ENCODE measurements around the gene INTS3. TPM values are rescaled to one million over a fixed set of nuclear protein-coding genes. Genes with fewer than 3 reads are reported as not detected.
A peak's percentile ranks its signal among the peaks of the same experiment; 100 is the strongest.
"Not testable (repeated sequence)": the region's sequence is repeated elsewhere in the genome, so short reads cannot be mapped to it uniquely, and the experiment has no call there.

INTS3 gene
- total and polyA plus RNA-seq, 4 donors: 40.5 to 107 (median 69.7) TPM

DNA sequence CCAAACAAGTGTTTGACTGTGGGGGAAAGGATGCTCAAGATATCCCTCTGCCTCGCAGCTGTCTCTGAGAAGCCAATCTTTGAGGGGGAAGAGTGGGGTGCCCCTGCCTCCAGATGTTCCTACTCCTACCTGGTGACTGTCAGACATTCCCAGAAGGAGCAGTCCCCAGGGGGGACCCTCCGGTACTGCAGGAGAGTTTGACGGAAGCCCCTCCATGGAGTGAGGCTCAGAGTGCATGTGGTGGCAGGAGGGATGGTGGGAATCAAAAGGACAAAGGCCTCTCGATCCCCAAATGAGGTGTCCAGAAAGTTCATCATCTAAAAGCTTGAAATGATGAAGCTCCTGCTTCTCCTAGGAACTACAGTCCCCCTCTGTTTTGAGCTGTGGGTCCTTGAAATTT is 52.7 kb downstream of the INTS3 start:
- no peaks in the 10 kb centered on the region for H3K9me3 ChIP-seq (ENCODE audit: control insufficient read depth, insufficient read depth, low read length)
- H3K27ac ChIP-seq (ENCODE audit: low read depth, low read length): no peak overlapping the region
- WGBS (ENCODE audit: insufficient coverage): 76% methylated on average over 3 of the region's 4 CpGs
- no peak overlapping the region for H3K4me3 ChIP-seq (ENCODE audit: low read depth, low read length)
- no peak for DNase-seq (ENCODE audit: low read depth in 4 of 6, low spot score in 6 of 6)
- H3K27me3 ChIP-seq (ENCODE audit: control insufficient read depth, insufficient read depth, low read length): no peaks in the 10 kb centered on the region
- H3K4me1 ChIP-seq (ENCODE audit: control insufficient read depth, insufficient read depth, low read length): peaks cover 30% of the 10 kb centered on the region
- H3K36me3 ChIP-seq (ENCODE audit: control insufficient read depth, insufficient read depth, low read length): peaks cover 23% of the 10 kb centered on the region

GRCh38 chr1:153782648-153783047 is 54.8 kb downstream of the INTS3 start:
- Histone ChIP-seq H3K36me3 (ENCODE audit: control insufficient read depth, insufficient read depth, low read length) (peaks cover 22% of the 10 kb centered on the region), H3K27ac (ENCODE audit: low read depth, low read length) (peak overlapping the region; percentile 97), H3K4me3 (ENCODE audit: low read depth, low read length) (peak overlapping the region; percentile 87), H3K4me1 (ENCODE audit: control insufficient read depth, insufficient read depth, low read length) (peaks cover 11% of the 10 kb centered on the region)
- H3K27me3 ChIP-seq (ENCODE audit: control insufficient read depth, insufficient read depth, low read length); H3K9me3 ChIP-seq (ENCODE audit: control insufficient read depth, insufficient read depth, low read length); DNase-seq (ENCODE audit: low read depth in 4 of 6, low spot score in 6 of 6): not testable (repeated sequence)
- WGBS (ENCODE audit: insufficient coverage): 87% methylated on average over 3 of the region's 8 CpGs

DNA sequence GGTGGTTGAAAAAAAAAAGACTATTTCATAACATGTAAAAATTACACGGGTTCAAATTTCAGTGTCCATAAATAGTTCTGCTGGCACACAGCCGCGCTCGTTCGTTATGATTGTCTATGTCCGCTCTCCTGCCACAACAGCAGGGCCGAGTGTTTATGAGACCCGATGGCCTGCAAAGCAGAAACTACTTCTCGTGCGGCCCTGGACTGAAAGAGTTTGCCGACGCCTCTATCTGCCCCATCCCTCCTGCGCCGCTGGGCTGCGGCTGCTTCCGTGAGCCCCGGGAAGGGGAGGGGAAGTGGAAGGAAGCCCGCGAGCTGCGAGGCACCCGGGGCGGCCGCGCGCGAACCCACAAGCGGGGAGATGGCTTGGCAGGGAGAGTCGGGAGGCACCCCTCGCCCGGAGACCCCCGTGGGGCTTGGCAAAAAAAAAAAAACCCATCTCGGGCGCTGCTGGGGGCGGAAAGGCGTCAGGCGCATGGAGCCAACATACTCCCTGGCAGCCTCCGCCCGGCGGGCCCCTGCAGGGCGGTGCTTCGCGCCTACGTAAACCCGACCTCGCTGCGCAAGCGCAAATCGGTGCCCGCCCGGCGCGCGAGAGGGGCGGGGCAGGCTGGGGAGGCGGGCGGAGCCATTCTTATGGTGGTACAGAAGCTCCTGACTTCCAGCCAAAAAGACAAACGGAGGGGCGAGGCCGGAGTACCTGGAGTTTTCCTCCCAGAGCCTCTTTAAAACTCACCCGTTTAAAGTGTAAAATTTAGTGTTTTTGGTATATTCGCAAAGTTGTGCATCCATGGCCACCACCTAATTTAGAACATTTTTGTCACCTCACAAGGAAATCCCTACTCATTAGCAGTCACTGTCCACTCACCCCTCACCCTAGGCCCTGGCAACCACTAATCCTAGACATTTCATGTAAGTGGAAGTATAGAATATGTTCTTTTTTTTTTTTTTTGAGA is 55.7 kb downstream of the INTS3 start:
- WGBS (ENCODE audit: insufficient coverage): under 1% methylated on average over 53 of the region's 61 CpGs
- H3K36me3 ChIP-seq (ENCODE audit: control insufficient read depth, insufficient read depth, low read length): peaks cover 14% of the 10 kb centered on the region

DNA sequence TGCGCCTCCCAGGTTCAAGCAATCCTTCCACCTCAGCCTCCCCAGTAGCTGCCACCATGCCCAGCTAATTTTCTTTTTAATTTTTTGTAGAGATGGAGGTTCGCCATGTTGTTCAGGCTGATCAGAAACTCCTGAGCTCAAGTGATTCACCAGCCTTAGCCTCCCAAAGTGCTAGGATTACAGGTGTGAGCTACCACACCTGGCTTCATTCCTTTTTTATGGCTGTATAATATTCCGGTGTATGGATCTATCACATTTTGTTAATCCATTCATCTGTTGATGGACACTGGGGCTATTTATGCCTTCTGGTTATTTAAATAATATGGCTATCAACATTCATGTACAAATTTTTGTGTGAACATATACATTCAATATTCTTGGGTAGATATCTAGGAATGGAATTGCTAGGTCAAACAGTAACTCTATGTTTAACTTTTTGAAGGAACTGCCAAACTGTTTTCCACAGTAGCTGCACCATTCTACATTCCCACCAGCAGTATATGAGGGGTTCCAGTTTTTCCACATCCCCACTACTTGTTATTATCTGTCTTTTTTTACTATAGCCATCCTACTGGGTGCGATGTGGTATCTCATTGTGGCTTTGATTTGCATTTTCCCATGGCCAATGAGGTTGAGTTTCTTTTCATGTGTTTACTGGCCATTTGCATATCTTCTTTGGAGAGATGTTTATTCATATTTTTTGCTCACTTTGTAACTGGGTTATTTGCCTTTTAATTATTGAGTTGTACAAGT is 58.4 kb downstream of the INTS3 start:
- Histone ChIP-seq H3K4me3 (ENCODE audit: low read depth, low read length) (no peak overlapping the region), H3K9me3 (ENCODE audit: control insufficient read depth, insufficient read depth, low read length) (no peaks in the 10 kb centered on the region), H3K4me1 (ENCODE audit: control insufficient read depth, insufficient read depth, low read length) (peaks cover 22% of the 10 kb centered on the region), H3K36me3 (ENCODE audit: control insufficient read depth, insufficient read depth, low read length) (no peaks in the 10 kb centered on the region), H3K27me3 (ENCODE audit: control insufficient read depth, insufficient read depth, low read length) (no peaks in the 10 kb centered on the region), H3K27ac (ENCODE audit: low read depth, low read length) (no peak overlapping the region)
- DNase-seq (ENCODE audit: low read depth in 4 of 6, low spot score in 6 of 6): no peak
- WGBS (ENCODE audit: insufficient coverage): 100% methylated on average over 1 of the region's 4 CpGs

More for the DNA sequence above, 55.7 kb downstream of the INTS3 start:
- Histone ChIP-seq H3K27ac (ENCODE audit: low read depth, low read length) (peak overlapping the region; percentile 97), H3K4me3 (ENCODE audit: low read depth, low read length) (peak overlapping the region; percentile 87), H3K4me1 (ENCODE audit: control insufficient read depth, insufficient read depth, low read length) (peaks cover 5% of the 10 kb centered on the region), H3K9me3 (ENCODE audit: control insufficient read depth, insufficient read depth, low read length) (no peaks in the 10 kb centered on the region), H3K27me3 (ENCODE audit: control insufficient read depth, insufficient read depth, low read length) (no peaks in the 10 kb centered on the region)
- DNase-seq (ENCODE audit: low read depth in 4 of 6, low spot score in 6 of 6): peak; percentile 78 to 97 (median 84)

GRCh38 chr1:153789478-153790034 is 61.7 kb downstream of the INTS3 start:
- no peak for DNase-seq (ENCODE audit: low read depth in 4 of 6, low spot score in 6 of 6)
- Histone ChIP-seq H3K36me3 (ENCODE audit: control insufficient read depth, insufficient read depth, low read length) (peaks cover 3% of the 10 kb centered on the region), H3K9me3 (ENCODE audit: control insufficient read depth, insufficient read depth, low read length) (no peaks in the 10 kb centered on the region), H3K4me1 (ENCODE audit: control insufficient read depth, insufficient read depth, low read length) (peaks cover 29% of the 10 kb centered on the region), H3K4me3 (ENCODE audit: low read depth, low read length) (no peak overlapping the region), H3K27ac (ENCODE audit: low read depth, low read length) (peak overlapping the region; percentile 93), H3K27me3 (ENCODE audit: control insufficient read depth, insufficient read depth, low read length) (no peaks in the 10 kb centered on the region)
- WGBS (ENCODE audit: insufficient coverage): 65% methylated on average over 22 of the region's 22 CpGs

- Histone ChIP-seq H3K36me3 (ENCODE audit: control insufficient read depth, insufficient read depth, low read length) (peaks cover 7% of the 10 kb centered on the region), H3K27me3 (ENCODE audit: control insufficient read depth, insufficient read depth, low read length) (no peaks in the 10 kb centered on the region), H3K27ac (ENCODE audit: low read depth, low read length) (peak overlapping the region; percentile 93), H3K9me3 (ENCODE audit: control insufficient read depth, insufficient read depth, low read length) (no peaks in the 10 kb centered on the region), H3K4me1 (ENCODE audit: control insufficient read depth, insufficient read depth, low read length) (peaks cover 37% of the 10 kb centered on the region), H3K4me3 (ENCODE audit: low read depth, low read length) (peak overlapping the region; percentile 20)
- 30% methylated on average over 14 of the region's 16 CpGs for WGBS (ENCODE audit: insufficient coverage)
- DNase-seq (ENCODE audit: low read depth in 4 of 6, low spot score in 6 of 6): peak; percentile 45 to 85 (median 56)
Measured at GRCh38 chr1:153790313-153790965, 62.6 kb downstream of the INTS3 start.

DNA sequence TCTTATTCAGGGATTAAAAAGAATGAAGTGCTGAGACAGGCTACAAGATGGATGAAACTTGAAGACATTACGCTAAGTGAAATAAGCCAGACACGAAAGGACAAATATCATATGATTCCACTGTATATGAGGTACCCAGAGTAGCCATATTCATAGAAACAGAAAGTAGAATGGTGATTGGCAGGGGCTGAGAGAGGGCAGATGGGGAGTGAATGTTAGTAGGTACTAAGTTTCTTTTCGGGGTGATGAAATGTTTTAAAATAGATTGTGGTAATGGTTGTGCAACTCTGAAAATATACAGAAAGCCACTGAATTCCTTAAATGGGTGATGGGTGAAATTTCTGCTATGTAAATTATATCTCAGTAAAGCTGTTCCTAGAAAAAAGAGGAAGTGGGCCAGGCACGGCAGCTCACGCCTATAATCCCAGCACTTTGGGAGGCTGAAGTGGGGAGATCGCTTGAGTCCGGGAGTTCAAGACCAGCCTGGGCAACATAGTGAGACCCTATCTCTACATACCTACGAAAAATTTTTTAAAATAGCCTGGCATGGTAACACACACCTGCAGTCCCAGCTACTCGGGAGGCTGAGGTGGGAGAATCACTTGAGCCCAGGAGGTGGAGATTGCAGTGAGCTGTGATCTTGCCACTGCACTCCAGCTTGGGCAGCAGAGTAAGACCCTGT is 63.3 kb downstream of the INTS3 start:
- Histone ChIP-seq H3K4me1 (ENCODE audit: control insufficient read depth, insufficient read depth, low read length) (peaks cover 44% of the 10 kb centered on the region), H3K27me3 (ENCODE audit: control insufficient read depth, insufficient read depth, low read length) (no peaks in the 10 kb centered on the region), H3K27ac (ENCODE audit: low read depth, low read length) (peak overlapping the region; percentile 93), H3K4me3 (ENCODE audit: low read depth, low read length) (peak overlapping the region; percentile 20), H3K36me3 (ENCODE audit: control insufficient read depth, insufficient read depth, low read length) (peaks cover 7% of the 10 kb centered on the region), H3K9me3 (ENCODE audit: control insufficient read depth, insufficient read depth, low read length) (no peaks in the 10 kb centered on the region)
- 81% methylated on average over 6 of the region's 9 CpGs for WGBS (ENCODE audit: insufficient coverage)
- DNase-seq (ENCODE audit: low read depth in 4 of 6, low spot score in 6 of 6): no peak

- Histone ChIP-seq H3K4me1 (ENCODE audit: control insufficient read depth, insufficient read depth, low read length) (peaks cover 48% of the 10 kb centered on the region), H3K4me3 (ENCODE audit: low read depth, low read length) (no peak overlapping the region), H3K36me3 (ENCODE audit: control insufficient read depth, insufficient read depth, low read length) (peaks cover 11% of the 10 kb centered on the region), H3K9me3 (ENCODE audit: control insufficient read depth, insufficient read depth, low read length) (no peaks in the 10 kb centered on the region), H3K27ac (ENCODE audit: low read depth, low read length) (no peak overlapping the region), H3K27me3 (ENCODE audit: control insufficient read depth, insufficient read depth, low read length) (no peaks in the 10 kb centered on the region)
- WGBS (ENCODE audit: insufficient coverage): 75% methylated on average over 10 of the region's 16 CpGs
- DNase-seq (ENCODE audit: low read depth in 4 of 6, low spot score in 6 of 6): no peak
Measured at GRCh38 chr1:153791648-153792253, 63.9 kb downstream of the INTS3 start.

All from spinal cord (tissue), 10 donors.